ENCODE results near the gene PTPRD. TPM values are rescaled to one million over a fixed set of nuclear protein-coding genes. Genes with fewer than 3 reads are reported as not detected.

The PTPRD gene
- total RNA-seq, 1 experiment from 2014 or later = 32.5 TPM

- H3K4me1 ChIP-seq (ENCODE audit: insufficient read depth, low read length) = no peaks in the 10 kb centered on the region; the same call in 1 of the 2 replicates
- H3K79me2 ChIP-seq (ENCODE audit: insufficient read depth, low read length) = no peaks in the 10 kb centered on the region
- H3K27me3 Mint-ChIP-seq (ENCODE audit: low read depth) = no peaks in the 10 kb centered on the region
- H3K14ac ChIP-seq (ENCODE audit: insufficient read depth, low read length) = no peak overlapping the region
- no peak overlapping the region for H4K8ac ChIP-seq (replicated peaks; ENCODE audit: insufficient read length, low read depth, low read length)
- H2BK120ac ChIP-seq (ENCODE audit: low read depth, low read length, poor library complexity, severe bottlenecking) = no peak overlapping the region
- no peaks in the 10 kb centered on the region for H3K9me3 ChIP-seq (ENCODE audit: control insufficient read depth, low read depth, low read length)
- no peak overlapping the region for H3K4me2 ChIP-seq (ENCODE audit: insufficient read depth, insufficient read length, low read length)
- H3K4ac ChIP-seq (ENCODE audit: low read depth, low read length) = no peak overlapping the region
- no peak overlapping the region for H4K5ac ChIP-seq (ENCODE audit: insufficient read length, low read depth, low read length)
- no peak overlapping the region for H3K18ac ChIP-seq (ENCODE audit: insufficient read length, low read depth, low read length)
- no peak overlapping the region for H3K23ac ChIP-seq (ENCODE audit: insufficient read length, low read depth, low read length)
- no CpG with 5 or more reads among the region's 1 CpG for WGBS (ENCODE audit: extremely low coverage, insufficient read length, low lambda C conversion rate)
- no peak overlapping the region for H4K91ac ChIP-seq (ENCODE audit: insufficient read length, low read depth, low read length)
- H3K56ac ChIP-seq (ENCODE audit: insufficient read length, low read depth, low read length) = no peak overlapping the region
- no peak overlapping the region for H2BK12ac ChIP-seq (ENCODE audit: insufficient read length, low read depth, low read length)
- H3T11ph ChIP-seq (ENCODE audit: low read length) = no peak overlapping the region
- no peak overlapping the region for H3K27ac ChIP-seq (ENCODE audit: insufficient read length, low read depth, low read length)
- H2BK20ac ChIP-seq (ENCODE audit: low read depth, low read length, poor library complexity, severe bottlenecking) = no peak overlapping the region
- no peaks in the 10 kb centered on the region for H3K27me3 ChIP-seq (ENCODE audit: insufficient read depth, low read length)
- no peak overlapping the region for H2BK5ac ChIP-seq (ENCODE audit: insufficient read length, low read length)
- H3K79me1 ChIP-seq (ENCODE audit: insufficient read depth, low read depth, low read length, poor library complexity, severe bottlenecking) = no peaks in the 10 kb centered on the region
- H4K20me1 ChIP-seq (ENCODE audit: control insufficient read depth, insufficient read depth, insufficient read length) = no peaks in the 10 kb centered on the region
- H2AK5ac ChIP-seq (ENCODE audit: insufficient read length, low read length) = no peak overlapping the region
- no peaks in the 10 kb centered on the region for H3K36me3 Mint-ChIP-seq (ENCODE audit: insufficient read depth in 1 of 3, low read depth in 3 of 3)
- no peak for TF ChIP-seq CTCF (conservative IDR thresholded peaks at IDR 0.05)
- H3K4me3 Mint-ChIP-seq = no peak overlapping the region
- no peak for DNase-seq
- H3K9ac ChIP-seq (ENCODE audit: extremely low read depth, insufficient read length, low read length) = no peak overlapping the region
- no peak overlapping the region for H2BK15ac ChIP-seq (ENCODE audit: low read depth, low read length)
- H3K9me3 Mint-ChIP-seq = no peaks in the 10 kb centered on the region
- no peak overlapping the region for H2AFZ ChIP-seq (ENCODE audit: low read length)
- H3K4me1 Mint-ChIP-seq = peaks cover 19 to 21% of the 10 kb centered on the region in 2 experiments
- no peak overlapping the region for H3K27ac Mint-ChIP-seq
- no peaks in the 10 kb centered on the region for H3K23me2 ChIP-seq (ENCODE audit: insufficient read length, low read depth, low read length, poor library complexity, severe bottlenecking)
Measured at GRCh38 chr9:8394341-8394740, 2218.5 kb downstream of the PTPRD start.

Measured in H9 (cell line).